UCSD-AML1 (cell line): ENCODE measurements around the gene YARS1.
"Not testable (repeated sequence)": the region's sequence is repeated elsewhere in the genome, so short reads cannot be mapped to it uniquely, and the experiment has no call there.

Source experiments
- DNase-seq: peaks from one replicate; lab custom pipeline; 2025; ENCODE audit not compliant: unreplicated experiment; lab: John Stamatoyannopoulos, UW

Gene YARS1

GRCh38 chr1:32817815-32818786, 943 bp upstream of the YARS1 start:
- peak; percentile 72 for DNase-seq

GRCh38 chr1:32816676-32817158, 441 bp downstream of the YARS1 start:
- DNase-seq: no peak

DNA sequence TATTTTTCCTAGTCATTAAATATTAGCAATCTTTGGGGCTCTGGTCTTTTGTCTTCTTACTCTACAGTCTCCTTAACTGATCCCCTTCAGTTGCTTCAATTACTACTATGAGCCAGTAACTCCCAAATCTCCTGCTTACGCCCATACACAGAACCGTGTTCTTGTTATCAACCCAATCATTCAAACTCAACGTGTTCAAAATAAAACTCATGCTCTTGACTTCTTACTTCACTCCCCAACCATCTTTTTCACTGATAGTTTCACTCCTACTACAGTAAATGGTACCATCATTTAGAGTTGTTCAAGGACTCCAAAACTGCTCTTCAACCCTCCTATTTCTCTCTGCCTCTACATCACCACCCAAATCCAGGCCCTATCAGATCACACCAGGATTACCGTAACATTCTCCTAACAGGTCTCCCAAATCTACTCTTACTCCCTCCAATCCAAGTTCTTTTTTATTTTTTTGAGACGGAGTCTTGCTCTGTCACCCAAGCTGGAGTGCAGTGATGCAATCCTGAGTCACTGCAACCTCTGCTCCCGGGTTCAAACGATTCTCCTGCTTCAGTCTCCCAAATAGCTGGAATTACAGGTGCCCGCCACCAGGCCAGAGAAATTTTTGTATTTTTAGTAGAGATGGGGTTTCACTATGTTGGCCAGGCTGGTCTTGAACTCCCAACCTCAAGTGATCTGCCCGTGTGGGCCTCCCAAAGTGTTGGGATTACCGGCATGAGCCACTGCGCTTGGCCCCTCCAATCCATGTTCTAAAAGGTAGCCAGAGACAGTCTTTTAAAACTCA, 3.0 kb downstream of the YARS1 start:
- no peak for DNase-seq

- DNase-seq: no peak
These were observed 5.2 kb downstream of the YARS1 start for GRCh38 chr1:32811917-32812316.

DNA sequence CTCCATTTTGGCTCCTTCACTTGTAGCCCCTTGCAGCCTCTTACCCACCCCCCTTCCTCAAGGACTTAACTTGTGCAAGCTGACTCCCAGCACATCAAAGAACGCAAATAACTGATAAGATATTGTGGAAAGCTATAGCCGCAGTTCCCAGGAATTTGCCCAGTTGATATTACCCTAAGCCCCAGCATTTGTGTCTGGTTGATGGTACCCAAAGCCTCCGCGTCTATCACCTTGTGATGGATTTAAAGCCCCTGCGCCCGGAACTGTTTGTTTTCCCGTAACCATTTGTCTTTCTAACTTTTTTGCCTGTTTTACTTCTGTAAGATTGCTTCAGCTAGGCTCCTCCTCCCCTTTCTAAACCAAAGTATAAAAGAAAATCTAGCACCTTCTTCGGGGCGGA, 5.9 kb downstream of the YARS1 start:
- no peak for DNase-seq

DNA sequence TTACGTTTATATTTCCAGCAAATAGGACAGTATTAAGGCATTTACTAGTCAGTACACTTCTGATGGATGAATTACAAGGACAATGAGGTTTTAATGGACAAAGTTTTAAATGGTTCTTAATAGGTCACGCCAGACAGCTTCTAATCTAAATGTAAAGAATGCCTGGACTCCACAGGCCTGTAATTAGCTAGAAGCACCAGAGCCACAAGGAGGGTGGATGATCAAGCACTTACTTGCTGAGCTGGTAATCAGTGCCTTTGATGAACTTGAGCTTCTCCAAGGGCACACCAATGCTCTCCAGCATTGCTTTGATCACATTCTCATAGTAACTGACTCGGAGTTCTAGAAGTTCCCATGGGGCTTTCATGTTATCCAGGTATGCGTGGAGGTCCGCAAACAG, 6.8 kb downstream of the YARS1 start:
- no peak for DNase-seq

DNA sequence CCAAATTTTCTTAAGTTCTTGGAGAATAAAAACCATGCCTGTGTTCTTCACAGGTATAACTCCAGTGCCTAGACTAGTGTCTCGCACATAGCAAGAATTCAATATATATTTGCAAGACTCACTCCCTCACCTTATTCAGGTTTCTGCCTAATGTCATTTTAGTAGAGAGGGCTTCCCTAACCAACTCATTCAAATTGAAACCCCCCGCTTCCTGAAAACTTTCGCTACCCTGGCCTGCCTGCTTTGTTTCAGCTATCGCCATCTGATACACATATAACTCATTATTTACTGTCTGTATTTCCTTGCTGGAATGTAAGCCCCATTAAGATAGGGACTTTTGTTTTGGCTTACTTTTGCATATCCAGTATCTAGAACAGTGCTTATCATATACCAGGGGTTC, 8.6 kb downstream of the YARS1 start:
- DNase-seq: no peak

DNA sequence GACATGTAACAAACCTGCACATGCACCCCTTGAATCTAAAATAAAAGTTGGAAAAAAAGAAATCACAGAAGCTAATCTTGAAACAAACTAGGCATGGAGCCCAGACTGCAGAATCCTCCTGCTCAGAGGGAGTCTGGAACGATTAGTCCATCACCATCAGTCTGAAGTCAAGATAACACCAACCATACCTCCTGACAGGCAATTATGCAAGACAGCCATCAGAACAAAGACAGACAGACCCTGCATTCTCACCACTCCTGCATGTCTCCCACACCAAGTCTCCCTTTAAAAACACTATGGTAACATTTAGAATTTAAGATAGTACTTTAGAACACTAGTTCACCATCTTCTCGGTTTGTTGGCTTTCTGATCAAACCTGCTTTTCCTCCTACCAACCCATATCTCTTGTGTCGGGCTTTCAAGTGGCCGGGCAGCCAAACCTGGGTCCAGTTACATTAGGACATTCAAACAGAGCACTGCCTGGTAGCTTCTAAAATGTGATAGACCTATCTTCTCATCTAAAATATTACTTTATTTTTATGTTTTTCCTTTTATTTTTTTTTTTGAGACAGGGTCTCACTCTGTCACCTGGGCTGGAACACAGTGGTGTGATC, 10.1 kb downstream of the YARS1 start:
- DNase-seq: no peak

- DNase-seq: no peak
These were observed 10.9 kb downstream of the YARS1 start for GRCh38 chr1:32806290-32806689.

DNA sequence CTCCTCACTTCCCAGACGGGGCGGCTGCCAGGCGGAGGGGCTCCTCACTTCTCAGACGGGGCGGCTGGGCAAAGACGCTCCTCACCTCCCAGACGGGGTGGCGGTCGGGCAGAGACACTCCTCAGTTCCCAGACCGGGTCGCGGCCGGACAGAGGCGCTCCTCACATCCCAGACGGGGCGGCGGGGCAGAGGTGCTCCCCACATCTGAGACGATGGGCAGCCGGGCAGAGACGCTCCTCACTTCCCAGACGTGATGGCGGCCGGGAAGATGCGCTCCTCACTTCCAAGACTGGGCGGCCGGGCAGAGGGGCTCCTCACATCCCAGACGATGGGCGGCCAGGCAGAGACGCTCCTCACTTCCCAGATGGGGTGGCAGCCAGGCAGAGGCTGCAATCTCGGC, 12.7 kb downstream of the YARS1 start:
- DNase-seq: not testable (repeated sequence)

DNA sequence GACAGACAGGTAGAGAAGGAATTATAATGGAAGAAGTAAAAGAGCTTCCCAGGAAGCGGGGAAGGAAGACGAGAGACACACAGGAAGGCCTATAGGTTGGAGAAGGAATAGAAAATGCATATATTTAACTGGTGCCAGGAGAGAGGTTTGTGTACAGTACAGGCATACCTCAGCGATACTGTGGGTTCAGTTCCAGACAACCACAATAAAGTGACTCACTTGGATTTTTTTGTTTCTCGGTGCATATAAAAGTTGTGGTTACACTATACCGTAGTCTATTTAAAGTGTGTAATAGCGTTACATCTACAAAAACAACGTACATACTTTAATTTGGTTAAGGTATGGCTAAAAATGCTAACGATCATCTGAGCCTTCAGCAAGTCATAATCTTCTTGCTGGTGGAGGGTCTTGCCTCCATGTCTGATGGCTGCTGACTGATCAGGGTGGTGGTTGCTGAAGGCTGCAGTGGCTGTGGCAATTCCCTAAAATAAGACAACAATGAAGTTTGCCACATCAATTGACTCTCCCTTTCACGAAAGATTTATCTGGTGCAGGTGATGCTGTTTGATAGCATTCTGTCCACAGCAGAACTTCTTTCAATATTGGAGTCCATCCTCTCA, 16.0 kb downstream of the YARS1 start:
- DNase-seq: no peak

- no peak for DNase-seq
These were observed 18.3 kb downstream of the YARS1 start for GRCh38 chr1:32798679-32799416.

DNA sequence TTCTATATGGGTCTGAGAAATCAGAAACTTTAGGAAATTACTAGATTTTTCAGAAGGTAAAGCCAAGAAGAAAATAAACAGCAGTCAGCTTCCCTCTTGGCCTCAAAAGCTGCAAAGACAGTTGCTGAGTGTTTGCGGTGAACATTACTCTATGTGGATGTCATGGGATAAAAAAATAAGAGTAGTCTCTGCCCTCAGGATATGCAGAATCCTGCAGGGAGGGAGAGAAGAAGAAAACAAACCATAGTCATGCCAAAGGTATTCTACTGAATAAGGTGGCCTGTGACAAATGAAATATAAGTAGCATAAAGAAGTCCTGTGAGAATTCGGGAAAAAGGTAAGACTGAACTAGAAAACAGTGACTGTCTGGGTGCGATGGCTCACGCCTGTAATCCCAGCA, 19.0 kb downstream of the YARS1 start:
- DNase-seq: no peak

GRCh38 chr1:32797456-32797855, 19.7 kb downstream of the YARS1 start:
- no peak for DNase-seq

DNA sequence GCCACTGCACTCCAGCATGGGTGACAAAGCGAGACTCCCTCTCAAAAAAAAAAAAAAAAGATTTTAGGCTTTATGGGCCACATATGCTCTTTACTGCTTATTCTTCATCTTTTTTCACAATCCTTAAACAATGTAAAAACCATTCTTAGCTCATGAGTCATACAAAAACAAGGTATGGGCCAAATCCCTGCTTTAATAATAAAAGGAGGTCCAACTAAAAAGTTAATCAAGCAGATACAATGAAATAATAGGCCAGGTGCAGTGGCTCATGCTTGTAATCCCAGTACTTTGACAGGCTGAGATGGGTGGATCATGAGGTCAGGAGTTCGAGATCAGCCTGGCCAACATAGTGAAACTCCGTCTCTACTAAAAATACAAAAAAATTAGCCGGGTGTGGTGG, 21.4 kb downstream of the YARS1 start:
- not testable (repeated sequence) for DNase-seq

DNA sequence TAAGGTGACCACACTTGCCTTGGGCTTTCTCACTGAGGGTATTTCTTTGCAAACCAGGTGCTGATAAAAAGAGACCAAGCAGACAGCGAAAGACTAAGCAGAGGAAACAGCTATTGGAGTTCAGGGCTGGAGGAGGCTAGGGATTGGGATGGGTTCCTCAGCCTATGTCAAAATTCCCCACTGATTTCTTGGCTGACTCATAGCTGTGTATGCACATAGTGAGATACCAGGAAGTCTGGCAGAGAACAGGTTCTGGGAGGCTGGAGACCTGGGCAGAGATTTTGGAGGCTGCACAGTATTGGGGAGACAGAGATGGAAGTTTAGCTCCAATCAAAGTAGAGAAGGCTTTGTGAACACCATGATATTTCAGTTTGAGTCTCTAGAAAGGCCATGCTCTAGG, 25.3 kb downstream of the YARS1 start:
- DNase-seq: no peak

- not testable (repeated sequence) for DNase-seq
These were observed 27.8 kb downstream of the YARS1 start for GRCh38 chr1:32789356-32789755.

DNA sequence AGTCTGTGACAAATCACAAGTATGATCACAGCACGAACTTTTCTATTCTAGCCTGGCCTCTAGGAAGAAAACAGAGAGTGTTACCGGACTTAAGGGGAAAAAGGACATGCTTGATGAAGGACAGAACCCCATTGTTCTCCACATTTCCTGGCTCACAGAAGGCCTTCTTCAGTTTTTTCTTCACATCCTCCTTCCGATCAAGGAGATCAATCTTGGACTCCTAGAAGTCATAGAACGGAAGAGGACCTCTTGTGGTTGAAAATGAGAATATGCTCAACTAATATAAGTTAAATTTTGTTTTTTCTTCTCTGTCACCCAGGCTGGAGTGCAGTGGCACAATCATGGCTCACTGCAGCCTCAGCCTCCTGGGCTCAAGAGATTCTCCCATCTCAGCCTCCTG, 30.3 kb downstream of the YARS1 start:
- no peak for DNase-seq

DNA sequence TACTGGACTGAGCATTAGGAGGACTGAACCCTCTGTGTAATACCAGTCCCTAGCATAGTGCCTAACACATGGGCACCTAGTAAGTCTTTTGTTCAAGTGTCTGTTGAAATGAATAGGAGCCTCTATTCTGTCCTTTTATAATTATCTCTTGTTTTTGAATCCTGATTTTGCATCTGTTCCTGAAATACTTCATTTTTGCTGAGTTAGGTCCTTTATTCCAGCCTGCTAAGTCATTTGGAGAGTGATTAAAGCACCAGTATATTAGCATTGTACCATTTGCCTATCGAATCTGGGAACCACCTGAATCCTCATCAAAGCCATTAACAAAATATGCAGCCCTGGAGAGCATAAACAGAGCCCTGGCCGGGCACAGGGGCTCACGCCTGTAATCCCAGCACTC, 32.3 kb downstream of the YARS1 start:
- no peak for DNase-seq

DNA sequence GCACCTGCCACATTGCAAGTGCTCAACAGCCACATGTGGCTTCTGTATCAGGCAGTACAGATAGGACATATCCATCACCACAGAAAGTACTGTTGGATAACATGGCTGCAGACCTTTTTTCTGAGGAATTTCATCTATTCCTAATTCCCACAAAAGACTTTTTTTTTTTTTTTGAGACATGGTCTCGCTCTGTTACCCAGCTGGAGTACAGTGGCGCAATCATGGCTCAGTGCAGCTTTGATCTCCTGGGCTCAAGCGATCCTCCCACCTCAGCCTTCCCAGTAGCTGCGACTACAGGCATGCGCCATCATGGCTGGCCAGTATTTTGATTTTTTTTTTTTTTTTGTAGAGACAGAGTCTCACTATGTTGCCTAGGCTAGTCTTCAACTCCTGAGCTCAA, 33.3 kb downstream of the YARS1 start:
- DNase-seq: no peak
